Left ventricle myocardium superior (tissue), 1 donor: ENCODE results near the gene RGS17. TPM values are rescaled to one million over a fixed set of nuclear protein-coding genes. Genes with fewer than 3 reads are reported as not detected.

Source experiments
- ATAC-seq: fragments of 200-7000 bp; cut with Tn5 transposase; one replicate; pipeline ENCODE4 v1.9.1; 2020; ENCODE audit warnings: mild to moderate bottlenecking, moderate library complexity
- DNase-seq: peaks from one replicate; pipeline ENCODE4 v3.0.0-alpha.2; 2020
- intact Hi-C: fragments of 100-400 bp; cut with micrococcal nuclease; formaldehyde crosslinking; loops from one replicate; pipeline ENCODE4 v1.11.0; 2022
- total RNA-seq: library from RNA; stranded (reverse); fragmentation: NEBNext Ultra II Directional; extraction: Animal tissue kit (Norgen Biotek cat#: 25700); gene quantifications from one replicate; pipeline ENCODE4 v1.2.1, GENCODE V29; 2021
- donor health status: DM: no; HTN: yes; CAD: no; lungs with severe emphysema.

The RGS17 gene
- total RNA-seq, 1 donor from 2014 or later = 0.05 TPM

DNA sequence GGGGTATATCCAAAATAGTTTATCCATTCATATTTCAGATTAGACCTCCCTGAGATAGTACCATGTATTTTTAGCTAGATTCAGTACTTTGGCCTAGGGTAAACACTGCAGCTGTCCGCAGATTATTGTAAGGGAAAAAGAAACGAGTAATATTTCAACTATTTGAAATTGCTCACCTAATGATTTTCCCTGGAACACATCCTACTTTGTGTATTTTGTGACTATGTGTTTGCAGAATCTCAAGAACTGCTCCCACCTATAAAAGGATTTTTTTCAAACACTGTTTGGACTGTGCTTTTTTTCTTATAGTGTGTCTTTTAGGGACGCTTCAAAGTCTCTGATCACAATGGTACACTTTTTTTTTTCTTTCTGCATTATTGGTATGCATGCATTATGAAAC lies 42.3 kb downstream of the RGS17 start:
- intact Hi-C loops = no loop called here
- no peak for ATAC-seq
- DNase-seq = no peak

DNA sequence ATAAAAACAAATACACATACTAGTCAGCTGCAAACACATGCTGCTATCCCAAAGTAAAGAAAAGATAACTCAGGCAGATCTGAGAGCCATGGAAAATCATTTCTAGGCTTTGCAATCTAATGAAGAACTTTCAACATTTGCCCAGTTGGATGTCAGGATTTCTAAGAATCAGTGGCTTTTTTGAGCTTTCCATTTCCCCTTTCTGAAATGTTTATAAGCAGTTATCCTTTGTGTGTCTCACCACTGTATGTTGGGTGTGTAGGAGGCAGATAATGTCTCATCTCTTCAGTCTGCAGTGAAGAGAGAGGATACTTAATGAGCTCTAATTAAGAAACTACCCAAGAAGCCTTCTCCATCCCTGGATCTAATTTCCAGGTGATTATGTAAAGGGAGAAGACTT lies 43.6 kb downstream of the RGS17 start:
- ATAC-seq = no peak
- no peak for DNase-seq
- intact Hi-C loops = no loop called here

DNA sequence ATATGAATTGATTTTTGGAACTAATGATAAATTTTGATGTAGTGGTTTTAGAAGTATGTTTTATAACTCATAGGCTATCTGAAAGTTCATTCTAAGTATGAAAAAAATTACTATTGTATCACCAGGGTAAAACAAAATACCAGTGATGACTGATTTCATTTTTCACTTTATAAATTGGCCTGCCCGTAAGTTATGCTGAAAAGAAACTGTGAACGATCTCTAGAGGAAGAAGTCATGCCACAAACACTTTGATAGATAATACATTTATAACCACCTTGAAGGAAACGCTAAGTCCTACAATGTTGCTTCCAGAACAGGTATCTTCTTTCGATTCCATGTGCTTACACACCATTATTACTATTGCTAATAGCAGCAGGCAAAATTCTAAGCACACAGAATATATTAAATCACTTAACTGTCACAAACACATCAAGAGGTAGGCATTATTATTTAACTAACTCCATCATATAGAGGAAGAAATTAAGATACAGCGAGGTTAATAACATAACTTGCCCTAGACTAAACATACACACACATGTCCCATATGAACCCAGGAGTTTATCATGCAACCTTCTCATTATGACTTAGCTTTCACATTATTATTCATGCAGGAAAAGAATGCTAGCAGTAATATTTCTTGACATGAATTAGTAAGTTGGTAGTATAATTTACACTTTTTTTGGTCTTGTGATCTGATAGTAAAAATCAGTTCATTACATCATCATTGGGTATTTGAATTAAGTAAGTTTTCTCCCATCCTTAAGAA lies 44.7 kb downstream of the RGS17 start:
- DNase-seq = no peak
- intact Hi-C loops = no loop called here
- ATAC-seq = no peak

- ATAC-seq (no peak), DNase-seq (no peak)
- intact Hi-C loops = no loop called here
Observed at GRCh38 chr6:153085239-153085638, 45.8 kb downstream of the RGS17 start.

- ATAC-seq = peak; percentile 23
- intact Hi-C loops = no loop called here
- DNase-seq = no peak
Observed at GRCh38 chr6:153084393-153084792, 46.7 kb downstream of the RGS17 start.

DNA sequence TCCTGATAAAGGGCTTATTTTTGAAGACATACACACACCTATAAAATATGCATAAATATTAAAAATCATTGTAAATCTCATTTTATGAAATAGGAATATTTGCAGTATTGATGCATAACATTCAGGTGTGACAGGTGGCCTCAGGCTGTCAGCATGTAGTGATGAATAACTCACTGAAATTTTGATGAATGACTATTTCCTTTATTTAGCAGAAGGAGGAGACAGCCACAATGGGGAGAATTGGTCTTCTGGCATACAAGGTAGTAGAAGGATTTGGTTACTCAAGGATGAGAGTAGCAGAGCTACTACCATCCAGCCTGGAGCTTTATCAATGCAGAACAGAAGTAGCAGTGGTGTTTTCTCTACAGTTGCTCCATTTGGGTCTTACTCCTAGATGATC lies 47.2 kb downstream of the RGS17 start:
- intact Hi-C loops = no loop called here
- DNase-seq = no peak
- ATAC-seq = no peak

DNA sequence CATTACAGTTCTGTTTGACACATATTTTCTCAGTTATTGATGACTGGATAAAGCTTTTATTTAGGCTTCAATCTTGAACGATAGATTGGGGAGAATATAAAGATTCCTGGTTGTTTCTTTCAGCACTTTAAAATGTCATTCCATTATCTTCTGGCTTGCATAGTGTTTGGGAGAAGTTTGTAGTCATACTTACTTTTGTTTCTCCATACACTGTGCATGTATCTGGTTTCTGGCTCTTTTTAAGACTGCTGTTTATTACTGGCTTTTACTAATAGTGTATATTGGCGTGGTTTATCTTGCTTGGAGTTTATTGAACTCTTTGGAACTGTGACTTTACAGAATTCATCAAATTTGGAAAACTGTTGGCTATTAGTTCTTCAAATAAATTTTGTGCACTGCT lies 49.2 kb downstream of the RGS17 start:
- intact Hi-C loops = no loop called here

GRCh38 chr6:153076431-153076830 lies 54.7 kb downstream of the RGS17 start:
- no peak for ATAC-seq
- no peak for DNase-seq
- intact Hi-C loops = no loop called here

More for the DNA sequence above, 49.2 kb downstream of the RGS17 start:
- ATAC-seq (no peak), DNase-seq (no peak)

GRCh38 chr6:153074761-153075160 lies 56.3 kb downstream of the RGS17 start:
- DNase-seq = no peak
- no peak for ATAC-seq
- intact Hi-C loops = no loop called here

- intact Hi-C loops = no loop called here
- ATAC-seq (no peak), DNase-seq (no peak)
Observed at GRCh38 chr6:153073841-153074240, 57.2 kb downstream of the RGS17 start.

- no peak for ATAC-seq
Observed at GRCh38 chr6:153070756-153071155, 60.3 kb downstream of the RGS17 start.

GRCh38 chr6:153069897-153070296 lies 61.2 kb downstream of the RGS17 start:
- ATAC-seq = no peak
- intact Hi-C loops = no loop called here
- DNase-seq = no peak

More at GRCh38 chr6:153070756-153071155, 60.3 kb downstream of the RGS17 start:
- intact Hi-C loops = no loop called here
- DNase-seq = no peak

DNA sequence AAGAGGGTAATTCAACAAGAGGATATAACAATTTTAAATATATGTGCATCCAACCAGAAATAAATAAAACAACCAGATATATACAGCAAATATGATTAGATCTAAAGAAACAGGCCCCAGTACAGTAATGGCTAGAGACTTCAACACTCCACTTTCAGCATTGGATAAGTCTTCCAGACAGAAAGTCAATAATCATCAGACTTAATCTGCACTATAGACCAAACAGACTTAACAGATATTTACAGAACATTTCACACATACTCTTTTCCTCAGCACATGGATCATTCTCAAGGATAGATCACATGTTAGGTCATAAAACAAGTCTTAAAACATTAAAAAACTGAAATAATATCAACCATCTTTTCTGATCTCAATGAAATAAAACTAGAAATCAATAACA lies 65.9 kb downstream of the RGS17 start:
- ATAC-seq (no peak), DNase-seq (no peak)
- intact Hi-C loops = no loop called here

GRCh38 chr6:153063936-153064335 lies 67.1 kb downstream of the RGS17 start:
- intact Hi-C loops = no loop called here
- DNase-seq = no peak
- no peak for ATAC-seq

- intact Hi-C loops = no loop called here
Observed at GRCh38 chr6:153062516-153062915, 68.6 kb downstream of the RGS17 start.

DNA sequence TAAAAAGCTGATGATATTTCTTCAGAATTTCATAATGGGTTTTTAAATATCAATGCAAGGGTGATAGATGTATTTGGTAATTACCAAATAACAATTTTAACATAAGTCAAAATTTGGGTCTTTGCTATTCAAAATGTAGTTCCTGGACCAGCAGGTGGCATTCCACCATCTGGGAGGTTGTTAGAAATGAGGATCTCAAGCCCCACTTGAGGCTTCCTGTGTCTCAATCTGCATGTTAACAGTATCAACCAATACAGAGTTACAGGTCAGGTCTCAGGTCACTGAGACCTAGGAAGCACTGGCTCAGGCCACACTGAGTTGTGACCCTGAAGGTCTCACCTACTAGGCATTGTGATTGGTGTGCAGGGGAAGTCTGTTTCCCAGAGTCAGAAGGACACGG lies 71.3 kb downstream of the RGS17 start:
- intact Hi-C loops = no loop called here
- ATAC-seq = no peak
- DNase-seq = no peak

More at GRCh38 chr6:153062516-153062915, 68.6 kb downstream of the RGS17 start:
- no peak for ATAC-seq
- DNase-seq = no peak

GRCh38 chr6:153059311-153059710 lies 71.8 kb downstream of the RGS17 start:
- ATAC-seq (no peak), DNase-seq (no peak)
- intact Hi-C loops = no loop called here

GRCh38 chr6:153058909-153059308 lies 72.2 kb downstream of the RGS17 start:
- intact Hi-C loops = no loop called here
- DNase-seq = no peak
- no peak for ATAC-seq

DNA sequence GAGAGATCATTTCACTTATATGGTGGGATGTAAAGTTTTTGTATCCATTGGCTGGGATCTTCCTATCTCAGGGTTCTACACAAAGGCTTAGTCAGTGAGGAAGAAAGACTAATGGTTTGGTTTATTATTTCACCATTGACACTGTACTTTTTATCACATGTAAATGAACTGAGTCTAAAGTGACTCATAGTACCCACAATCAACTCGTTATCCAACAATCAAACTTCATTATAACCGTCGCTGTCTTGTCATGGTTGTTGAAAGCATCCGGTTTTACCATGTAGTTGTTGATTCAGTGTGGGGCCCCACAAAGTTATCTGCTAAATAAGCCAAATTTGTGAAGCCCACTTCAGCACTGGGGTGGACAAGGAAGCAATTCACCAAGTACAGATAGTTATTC lies 72.8 kb downstream of the RGS17 start:
- ATAC-seq (no peak), DNase-seq (no peak)
- intact Hi-C loops = no loop called here

DNA sequence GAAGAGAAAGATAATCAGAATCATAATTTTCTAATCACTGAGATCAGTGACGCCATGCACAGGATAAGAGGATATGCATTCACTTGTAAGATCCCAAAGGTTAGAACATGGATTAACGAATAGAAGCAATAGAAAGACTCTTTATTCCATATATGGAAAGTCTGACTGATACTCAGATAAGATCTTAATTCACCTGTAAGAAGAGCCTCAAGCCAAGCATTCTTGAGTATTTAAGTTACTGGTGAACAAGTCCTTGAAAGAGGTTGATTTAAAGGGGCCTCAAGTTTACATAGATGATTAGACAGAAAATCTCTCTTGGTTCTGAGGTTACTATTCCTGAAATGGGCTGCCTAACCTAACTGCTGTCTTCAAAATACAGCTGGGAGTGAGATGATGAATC lies 74.8 kb downstream of the RGS17 start:
- DNase-seq (no peak), ATAC-seq (no peak)
- intact Hi-C loops = no loop called here

DNA sequence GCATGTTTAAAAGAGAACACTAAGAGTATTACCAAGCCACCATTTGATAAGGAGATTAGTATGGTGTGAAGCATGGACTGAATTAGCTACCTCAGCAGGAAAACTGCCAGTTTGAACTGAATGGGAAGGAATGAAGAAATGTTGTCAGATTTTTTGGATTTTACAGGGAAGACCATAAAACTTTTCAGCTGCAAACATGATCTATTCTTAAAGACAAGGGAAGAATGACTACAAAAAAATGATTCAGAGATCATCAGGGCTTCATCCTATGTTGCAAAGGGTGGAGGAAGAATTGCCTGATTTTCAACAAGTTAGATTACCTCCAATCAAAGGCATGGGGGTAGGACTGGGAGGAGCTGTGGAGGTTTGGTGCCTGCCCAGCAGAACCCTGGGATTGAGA lies 79.3 kb downstream of the RGS17 start:
- intact Hi-C loops = no loop called here
- ATAC-seq (no peak), DNase-seq (no peak)

DNA sequence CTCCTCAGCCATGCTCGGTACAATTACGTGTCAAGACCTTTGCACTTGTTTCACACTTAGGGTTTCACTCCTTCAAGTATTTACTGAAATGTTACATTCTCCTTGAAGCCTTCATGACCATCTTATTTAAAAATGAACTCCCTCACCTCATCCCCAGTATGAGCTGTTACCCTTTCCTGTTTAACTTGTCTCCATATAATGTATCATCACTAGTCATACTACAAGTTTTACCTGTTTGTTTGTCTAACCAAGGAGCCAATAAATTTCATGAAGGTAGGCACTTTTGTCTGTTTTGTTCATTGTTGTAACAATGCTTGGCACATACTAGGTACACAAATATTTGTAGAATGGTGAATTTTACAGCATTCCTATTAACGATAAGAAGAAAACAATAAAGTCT lies 82.5 kb downstream of the RGS17 start:
- intact Hi-C loops = no loop called here
- ATAC-seq (no peak), DNase-seq (no peak)
